ENCODE data around the gene GPC5. TPM values are rescaled to one million over a fixed set of nuclear protein-coding genes. Genes with fewer than 3 reads are reported as not detected.

Gene GPC5
- total and polyA plus RNA-seq, 2 donors (not counting 3 experiments of a cell fraction or from before 2014, with no cell fraction given), result 0.59 to 0.97 TPM

DNA sequence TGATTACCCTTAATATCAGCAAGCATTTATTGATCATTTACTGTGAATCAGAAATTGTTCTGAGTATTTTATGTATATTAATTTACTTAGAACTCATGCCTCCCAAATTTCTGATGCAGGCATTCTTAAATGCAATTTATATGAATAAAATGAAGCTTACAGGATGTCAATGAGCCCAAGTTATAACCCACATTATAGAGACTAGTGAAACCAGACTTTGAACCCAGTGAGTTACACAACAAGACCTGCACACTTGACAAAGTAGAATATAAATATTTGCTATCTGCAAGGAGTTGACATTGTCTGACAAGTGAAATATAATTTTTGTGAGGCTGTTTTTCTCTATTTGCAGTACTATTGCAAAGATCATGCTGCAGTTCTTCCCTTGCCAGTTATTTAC, 656.0 kb downstream of the GPC5 start:
- no peak for FAIRE-seq
- Histone ChIP-seq H3K9me1 (replicated peaks; ENCODE audit: control insufficient read depth, extremely low read depth, insufficient read depth, low read length) (no peaks in the 10 kb centered on the region), H3K4me2 (ENCODE audit: insufficient read depth, low read length) (no peak overlapping the region), H4K20me1 (replicated peaks; ENCODE audit: control insufficient read depth, extremely low read depth, insufficient read depth, low read length) (no peaks in the 10 kb centered on the region), H3K4me1 (ENCODE audit: control insufficient read depth, extremely low read depth, insufficient read depth, low read length) (no peaks in the 10 kb centered on the region), H3K27ac (ENCODE audit: insufficient read depth, low read depth, low read length) (no peak overlapping the region), H3K27me3 (ENCODE audit: control insufficient read depth in 2 of 2, insufficient read depth in 2 of 2, low read length in 2 of 2) (no peaks in the 10 kb centered on the region), H3K36me3 (ENCODE audit: control insufficient read depth in 2 of 2, extremely low read depth in 1 of 2, insufficient read depth in 2 of 2, low read length in 2 of 2) (no peaks in the 10 kb centered on the region), H3K79me2 (ENCODE audit: control insufficient read depth, insufficient read depth, low read length) (no peaks in the 10 kb centered on the region), H3K4me3 (replicated peaks in 1 of 3; ENCODE audit: insufficient read depth in 1 of 3, low read depth in 1 of 3, low read length in 3 of 3) (no peak overlapping the region), H2AFZ (ENCODE audit: low read depth, low read length) (no peak overlapping the region), H3K9me3 (replicated peaks; ENCODE audit: control insufficient read depth, insufficient read depth, low read length) (no peaks in the 10 kb centered on the region), H3K9ac (replicated peaks; ENCODE audit: extremely low read depth, insufficient read depth, low read length) (no peak overlapping the region)
- no TSS peak for BruUV-seq (replicated peaks)
- POLR2A ChIA-PET, result no interaction called here
- dilution Hi-C loops (cut with MboI; ENCODE audit: extremely low pct_ligation_motif_present, low sequenced_read_pairs), result no loop called here
- no peak for DNase-seq (ENCODE audit: low read depth, low spot score)
- CTCF ChIA-PET, result no interaction called here
- no peak for TF ChIP-seq JUN (IDR thresholded peaks at IDR 0.05; ENCODE audit: borderline replicate concordance, insufficient read depth, insufficient read length, low read depth)
- intact Hi-C loops (cut with micrococcal nuclease), result no loop called here

DNA sequence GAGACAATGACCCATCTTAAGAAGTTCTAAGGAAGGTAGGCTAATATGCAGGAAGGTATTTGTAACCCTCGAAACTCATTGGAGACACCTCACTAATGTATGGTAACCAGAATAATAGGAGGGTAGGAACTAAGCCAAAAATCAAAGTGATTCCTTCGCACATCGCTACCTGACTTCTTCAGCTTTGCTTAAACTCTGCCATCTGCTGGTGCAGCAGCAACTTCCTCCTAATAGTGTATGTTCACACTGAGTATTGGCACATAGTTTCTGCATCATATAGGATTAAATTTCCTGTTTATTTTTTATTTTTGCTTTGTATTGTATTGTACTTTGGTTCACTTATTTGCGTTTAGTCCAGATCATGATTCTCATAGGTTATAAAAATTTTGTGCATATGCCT, 676.2 kb downstream of the GPC5 start:
- intact Hi-C loops (cut with micrococcal nuclease) (loop anchor here (1.0 kb wide), 1 partner anchor 257 kb away; no protein-coding TSS in a partner anchor), dilution Hi-C loops (cut with MboI; ENCODE audit: extremely low pct_ligation_motif_present, low sequenced_read_pairs) (no loop called here)
- no peak for FAIRE-seq
- H3K27me3 ChIP-seq (ENCODE audit: control insufficient read depth in 2 of 2, insufficient read depth in 2 of 2, low read length in 2 of 2), result no peaks in the 10 kb centered on the region
- ChIA-PET POLR2A (no interaction called here), CTCF (interaction anchor here (1.0 to 3.8 kb wide), 2 partner anchors 128 to 258 kb away, joined by 3 to 33 read pairs; no protein-coding TSS in a partner anchor)
- H3K9ac ChIP-seq (replicated peaks; ENCODE audit: extremely low read depth, insufficient read depth, low read length), result no peak overlapping the region
- BruUV-seq (replicated peaks), result no TSS peak
- no peaks in the 10 kb centered on the region for H3K79me2 ChIP-seq (ENCODE audit: control insufficient read depth, insufficient read depth, low read length)
- no peak overlapping the region for H3K27ac ChIP-seq (ENCODE audit: insufficient read depth, low read depth, low read length)
- no peaks in the 10 kb centered on the region for H3K9me3 ChIP-seq (replicated peaks; ENCODE audit: control insufficient read depth, insufficient read depth, low read length)
- no peak overlapping the region for H2AFZ ChIP-seq (ENCODE audit: low read depth, low read length)
- H3K9me1 ChIP-seq (replicated peaks; ENCODE audit: control insufficient read depth, extremely low read depth, insufficient read depth, low read length), result no peaks in the 10 kb centered on the region
- no peak overlapping the region for H3K4me2 ChIP-seq (ENCODE audit: insufficient read depth, low read length)
- H3K4me3 ChIP-seq (replicated peaks in 1 of 3; ENCODE audit: insufficient read depth in 1 of 3, low read depth in 1 of 3, low read length in 3 of 3), result no peak overlapping the region
- no peaks in the 10 kb centered on the region for H4K20me1 ChIP-seq (replicated peaks; ENCODE audit: control insufficient read depth, extremely low read depth, insufficient read depth, low read length)
- H3K36me3 ChIP-seq (ENCODE audit: control insufficient read depth in 2 of 2, extremely low read depth in 1 of 2, insufficient read depth in 2 of 2, low read length in 2 of 2), result no peaks in the 10 kb centered on the region
- no peak for DNase-seq (ENCODE audit: low read depth, low spot score)
- no peaks in the 10 kb centered on the region for H3K4me1 ChIP-seq (ENCODE audit: control insufficient read depth, extremely low read depth, insufficient read depth, low read length)
- TF ChIP-seq GATA2 (IDR thresholded peaks at IDR 0.05; ENCODE audit: insufficient read depth, insufficient read length, low read depth, low read length), result no peak
- TF ChIP-seq FOS (IDR thresholded peaks at IDR 0.05; ENCODE audit: borderline replicate concordance, insufficient read depth, low read length), result no peak
- TF ChIP-seq JUN (IDR thresholded peaks at IDR 0.05; ENCODE audit: borderline replicate concordance, insufficient read depth, insufficient read length, low read depth), result no peak
- TF ChIP-seq POLR2AphosphoS5 (IDR thresholded peaks at IDR 0.05; ENCODE audit: insufficient read depth, low read depth, low read length), result no peak
- no peak for TF ChIP-seq MYC (IDR thresholded peaks at IDR 0.05; ENCODE audit: low read depth, low read length)
- TF ChIP-seq, protein P1, sequence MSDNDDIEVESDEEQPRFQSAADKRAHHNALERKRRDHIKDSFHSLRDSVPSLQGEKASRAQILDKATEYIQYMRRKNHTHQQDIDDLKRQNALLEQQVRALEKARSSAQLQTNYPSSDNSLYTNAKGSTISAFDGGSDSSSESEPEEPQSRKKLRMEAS (IDR thresholded peaks at IDR 0.05; ENCODE audit: insufficient read depth, insufficient read length), result no peak
- TF ChIP-seq POLR2A (IDR thresholded peaks at IDR 0.05; ENCODE audit: low read depth, low read length), result no peak

All from endothelial cell of umbilical vein (primary cell).